GM20000 (cell line): ENCODE measurements around the gene EPHB2.

Experiments used
- DNase-seq: peaks from one replicate; pipeline ENCODE4 v3.0.0; 2012; ENCODE audit warnings: low spot score
- CTCF ChIP-seq: IDR thresholded peaks from 2 replicates; pipeline ENCODE4 v1.5.1; 2012; ENCODE audit warnings: mild to moderate bottlenecking, control low read depth; ENCODE audit errors: extremely low read depth, missing control alignments

Gene EPHB2

GRCh38 chr1:22953057-22953739 is 242.6 kb downstream of the EPHB2 start:
- no peak for DNase-seq

DNA sequence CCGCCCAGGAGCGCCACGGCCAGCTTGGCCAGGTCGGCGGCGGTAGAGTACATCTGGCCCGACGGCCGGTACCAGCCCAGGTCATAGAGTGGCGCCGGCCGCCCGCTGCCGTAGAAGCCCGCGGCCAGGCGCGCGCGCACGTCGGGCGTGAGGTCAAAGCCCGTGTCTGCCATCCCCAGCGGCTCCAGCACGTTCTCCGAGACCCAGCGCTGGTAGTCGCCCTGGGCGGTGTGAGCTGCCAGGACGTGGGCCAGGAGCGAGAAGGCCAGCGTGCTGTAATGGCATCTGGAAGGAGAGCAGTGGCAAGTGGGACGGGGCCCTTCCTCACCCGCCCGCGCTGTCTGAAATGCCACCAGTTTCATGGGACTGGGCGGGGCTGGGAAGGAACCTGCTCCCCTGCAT is 243.1 kb downstream of the EPHB2 start:
- TF ChIP-seq CTCF = no peak

More at GRCh38 chr1:22953057-22953739, 242.6 kb downstream of the EPHB2 start:
- TF ChIP-seq CTCF = no peak

GRCh38 chr1:22955146-22955545 is 244.5 kb downstream of the EPHB2 start:
- no peak for TF ChIP-seq CTCF
- DNase-seq = no peak

More for the DNA sequence above, 243.1 kb downstream of the EPHB2 start:
- DNase-seq = no peak

DNA sequence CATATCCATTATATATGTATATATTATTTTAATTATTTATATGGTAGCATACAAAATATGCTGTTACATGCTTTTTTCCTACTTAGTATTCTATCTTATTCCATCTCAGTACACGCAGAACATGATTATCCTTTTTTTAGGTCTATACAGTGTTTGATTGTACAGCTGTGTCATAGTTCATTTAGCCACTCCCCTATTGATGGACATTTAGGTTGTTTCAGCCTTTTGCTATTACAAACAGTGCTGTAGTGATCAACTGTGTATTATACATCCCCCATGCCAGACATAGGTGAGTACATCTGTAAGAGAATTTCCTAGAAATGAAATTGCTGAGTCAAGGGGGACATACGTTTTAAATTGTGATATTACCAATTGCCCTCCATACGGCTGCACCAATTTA is 246.4 kb downstream of the EPHB2 start:
- DNase-seq = no peak
- TF ChIP-seq CTCF = no peak

- TF ChIP-seq CTCF = no peak
These were observed 247.9 kb downstream of the EPHB2 start for GRCh38 chr1:22958556-22958955.

DNA sequence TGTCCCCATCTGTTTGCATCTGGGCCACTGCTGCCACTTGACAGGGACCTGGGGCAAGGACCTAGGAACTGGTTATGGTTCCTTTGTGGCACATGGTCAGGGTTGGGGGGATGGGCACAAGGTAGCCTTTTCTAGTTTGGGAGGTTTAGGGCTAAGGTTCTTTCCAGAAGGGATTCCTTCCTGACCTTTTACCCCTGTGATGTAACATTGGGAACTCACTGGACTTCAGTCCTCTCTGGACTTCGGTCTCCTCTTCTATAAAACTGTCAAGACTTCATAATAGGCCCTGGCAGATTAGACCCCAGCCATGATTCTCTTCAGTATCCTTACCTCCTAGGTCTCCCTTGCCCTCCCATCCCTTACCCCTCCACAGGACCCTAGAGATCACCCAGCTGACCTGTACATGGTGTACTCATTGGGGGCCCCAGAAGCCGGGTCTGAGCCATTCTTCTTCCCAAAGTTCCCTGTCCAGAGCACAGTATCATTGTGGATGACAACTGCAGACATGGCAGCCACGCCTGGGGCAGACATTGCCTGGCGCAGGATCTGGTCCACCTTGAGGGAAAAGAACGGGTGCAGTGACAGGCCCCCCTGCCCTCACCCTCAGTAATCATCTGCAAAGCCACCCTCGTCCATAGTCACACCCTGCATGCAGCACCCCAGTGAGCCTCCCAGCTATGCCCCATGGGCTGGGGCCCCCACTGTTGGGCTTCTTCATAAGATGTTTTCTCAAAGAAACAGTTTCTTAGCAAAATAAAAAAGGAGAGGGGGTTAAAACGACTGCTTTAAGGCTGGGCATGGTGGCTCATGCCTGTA is 249.1 kb downstream of the EPHB2 start:
- TF ChIP-seq CTCF = no peak

More at GRCh38 chr1:22958556-22958955, 247.9 kb downstream of the EPHB2 start:
- DNase-seq = no peak

DNA sequence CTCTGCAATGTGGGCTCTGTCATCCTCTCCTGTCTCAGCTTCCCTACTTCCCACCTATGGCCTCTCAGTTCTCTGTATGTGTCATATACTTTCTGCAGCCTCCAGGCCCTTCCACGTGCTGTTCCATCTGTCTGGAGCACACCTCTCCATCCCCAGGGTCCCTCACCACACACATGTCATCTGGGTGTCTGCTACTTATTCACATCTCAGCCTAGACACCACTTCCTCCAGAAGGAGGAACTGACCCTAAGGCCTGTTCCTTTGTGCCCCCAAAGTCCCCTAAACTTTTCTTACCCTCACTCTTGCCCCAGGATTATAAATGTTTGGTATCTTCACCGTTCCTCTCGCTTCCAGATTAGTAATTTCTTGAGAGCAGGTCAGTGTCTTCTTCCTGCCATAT is 251.9 kb downstream of the EPHB2 start:
- TF ChIP-seq CTCF = no peak
- DNase-seq = no peak

More for the DNA sequence above, 249.1 kb downstream of the EPHB2 start:
- no peak for DNase-seq
